SK-N-SH treated with all-trans-retinoic acid at 6 μM for 48 hours (cell line): ENCODE data around the gene COL4A2.

ENCODE experiments used
- CREB5 ChIP-seq: fragments of 250-450 bp; sonication (Bioruptor Pico); IDR thresholded peaks from 2 replicates; pipeline ENCODE4 v1.5.1; 2020; ENCODE audit warnings: low read depth, mild to moderate bottlenecking, moderate library complexity
- PATZ1 ChIP-seq: fragments of 250-450 bp; sonication (Bioruptor Pico); IDR thresholded peaks from 2 replicates; pipeline ENCODE4 v1.8.0; 2020; ENCODE audit warnings: mild to moderate bottlenecking, moderate library complexity, borderline replicate concordance
- TOX ChIP-seq: fragments of 250-450 bp; sonication (Bioruptor Pico); IDR thresholded peaks from 2 replicates; pipeline ENCODE4 v1.8.0; 2021; ENCODE audit warnings: mild to moderate bottlenecking, moderate library complexity, borderline replicate concordance
- ZFP30 ChIP-seq: fragments of 450-650 bp; formaldehyde crosslinking; IDR thresholded peaks from 2 replicates; pipeline ENCODE4 v1.5.0; 2022; ENCODE audit warnings: mild to moderate bottlenecking, moderate library complexity

- TF ChIP-seq CREB5 (CRISPR knock-in tag) (no peak), PATZ1 (CRISPR knock-in tag) (no peak), TOX (CRISPR knock-in tag) (no peak), ZFP30 (CRISPR knock-in tag) (no peak)
These were observed 19.3 kb downstream of the COL4A2 start for GRCh38 chr13:110326263-110326904.
